ENCODE results near the gene PIAS2. TPM values are rescaled to one million over a fixed set of nuclear protein-coding genes. Genes with fewer than 3 reads are reported as not detected.

PIAS2 gene
- total RNA-seq, 4 donors from 2014 or later: 38.7 to 81.6 (median 42.3) TPM

GRCh38 chr18:46894124-46894523, 23.2 kb downstream of the PIAS2 start:
- 94 to 96% methylated on average over 2 of the region's 2 CpGs for whole genome bisulfite sequencing, 2 donors
- H3K4me1 ChIP-seq: peaks cover 0 to under 1% of the 10 kb centered on the region in 2 donors
- DNase-seq: no peak
- H3K27ac ChIP-seq: no peak overlapping the region
- intact Hi-C loops (cut with DNase I): no loop called here
- H3K36me3 ChIP-seq: peaks cover 3 to 9% of the 10 kb centered on the region in 2 donors
- TF ChIP-seq CTCF (IDR thresholded peaks at IDR 0.05) (no peak), POLR2A (IDR thresholded peaks at IDR 0.05) (no peak)
- no peaks in the 10 kb centered on the region for H3K27me3 ChIP-seq
- no peaks in the 10 kb centered on the region for H3K9me3 ChIP-seq
- H3K4me3 ChIP-seq (replicated peaks in 1 of 3): no peak overlapping the region

GRCh38 chr18:46893360-46893759, 23.9 kb downstream of the PIAS2 start:
- 90 to 95% methylated on average over 1 of the region's 1 CpG for WGBS, 2 donors
- Histone ChIP-seq H3K9me3 (no peaks in the 10 kb centered on the region), H3K4me1 (no peaks in the 10 kb centered on the region), H3K27ac (no peak overlapping the region), H3K4me3 (replicated peaks in 1 of 3) (no peak overlapping the region), H3K27me3 (no peaks in the 10 kb centered on the region), H3K36me3 (peaks cover 3 to 17% of the 10 kb centered on the region in 2 donors)
- no peak for DNase-seq
- TF ChIP-seq CTCF (IDR thresholded peaks at IDR 0.05) (no peak), POLR2A (IDR thresholded peaks at IDR 0.05) (no peak)
- intact Hi-C loops (cut with DNase I): no loop called here

GRCh38 chr18:46892842-46893241, 24.5 kb downstream of the PIAS2 start:
- TF ChIP-seq CTCF (IDR thresholded peaks at IDR 0.05) (no peak), POLR2A (IDR thresholded peaks at IDR 0.05) (no peak)
- H3K36me3 ChIP-seq: peaks cover 3 to 18% of the 10 kb centered on the region in 2 donors
- 98 to 100% methylated on average over 1 of the region's 1 CpG for WGBS, 2 donors
- H3K4me3 ChIP-seq (replicated peaks in 1 of 3): no peak overlapping the region
- no peaks in the 10 kb centered on the region for H3K27me3 ChIP-seq
- H3K9me3 ChIP-seq: no peaks in the 10 kb centered on the region
- H3K4me1 ChIP-seq: no peaks in the 10 kb centered on the region
- intact Hi-C loops (cut with DNase I): no loop called here
- DNase-seq: no peak
- H3K27ac ChIP-seq: no peak overlapping the region

GRCh38 chr18:46891742-46892214, 25.5 kb downstream of the PIAS2 start:
- intact Hi-C loops (cut with DNase I): no loop called here
- Histone ChIP-seq H3K4me1 (no peaks in the 10 kb centered on the region), H3K9me3 (no peaks in the 10 kb centered on the region), H3K4me3 (replicated peaks in 1 of 3) (no peak overlapping the region), H3K27ac (no peak overlapping the region), H3K36me3 (peaks cover 3 to 18% of the 10 kb centered on the region in 2 donors), H3K27me3 (no peaks in the 10 kb centered on the region)
- whole genome bisulfite sequencing, 2 donors: 76 to 86% methylated on average over 3 of the region's 3 CpGs
- TF ChIP-seq CTCF (IDR thresholded peaks at IDR 0.05): no peak
- TF ChIP-seq POLR2A (IDR thresholded peaks at IDR 0.05): no peak
- no peak for DNase-seq

- WGBS, 2 donors: 96 to 100% methylated on average over 1 of the region's 1 CpG
- Histone ChIP-seq H3K27me3 (no peaks in the 10 kb centered on the region), H3K4me3 (replicated peaks in 1 of 3) (no peak overlapping the region), H3K4me1 (no peaks in the 10 kb centered on the region), H3K27ac (no peak overlapping the region), H3K36me3 (peaks cover 3 to 18% of the 10 kb centered on the region in 2 donors), H3K9me3 (no peaks in the 10 kb centered on the region)
- no peak for DNase-seq
- intact Hi-C loops (cut with DNase I): no loop called here
- TF ChIP-seq CTCF (IDR thresholded peaks at IDR 0.05): no peak
- TF ChIP-seq POLR2A (IDR thresholded peaks at IDR 0.05): no peak
These were observed 28.3 kb downstream of the PIAS2 start for GRCh38 chr18:46888965-46889364.
